ENCODE measurements around the gene GPR142. TPM values are rescaled to one million over a fixed set of nuclear protein-coding genes. Genes with fewer than 3 reads are reported as not detected.

GPR142 gene
- total RNA-seq (2022; extraction: Qiagen RNA extraction), result not detected in 5 replicates

GRCh38 chr17:74367206-74367605 is at the start of gene GPR142:
Gene GPR142 (plus strand): TSS chr17:74367506. CDS start chr17:74369541, 2,035 bp downstream.

GRCh38 chr17:74325743-74326379 is 41.4 kb upstream of the GPR142 start, which contains the start of gene KIF19:
Gene KIF19 (plus strand): TSS chr17:74326226. CDS start chr17:74326350, 124 bp downstream.

GRCh38 chr17:74361230-74362068 is 5.9 kb upstream of the GPR142 start, which contains the start of gene BTBD17:
Gene BTBD17 (minus strand): TSS chr17:74361868. CDS start chr17:74361819, 49 bp downstream.

Other genes starting within 250 kb of the GPR142 start
- 2,564 to 3,876 TPM (median 2,613 TPM) in 5 replicates for gene RPL38, start 163.8 kb upstream of the GPR142 start, total RNA-seq (2022; extraction: Qiagen RNA extraction)
- 1.6 to 2.1 TPM (median 1.7 TPM) in 5 replicates for gene TTYH2, start 153.9 kb upstream of the GPR142 start, total RNA-seq (2022; extraction: Qiagen RNA extraction)
- not detected in 5 replicates for gene DNAI2, start 93.3 kb upstream of the GPR142 start, total RNA-seq (2022; extraction: Qiagen RNA extraction)
- gene KIF19, start 41.3 kb upstream of the GPR142 start, total RNA-seq (2022; extraction: Qiagen RNA extraction), result 0.05 to 0.08 TPM (median 0.06 TPM) in 5 replicates
- gene BTBD17, start 5.6 kb upstream of the GPR142 start, total RNA-seq (2022; extraction: Qiagen RNA extraction), result not detected in 5 replicates
- 42.9 to 60.3 TPM (median 53.6 TPM) in 5 replicates for gene GPRC5C, start 64.6 kb downstream of the GPR142 start, total RNA-seq (2022; extraction: Qiagen RNA extraction)
- gene CD300A, start 99.1 kb downstream of the GPR142 start, total RNA-seq (2022; extraction: Qiagen RNA extraction), result 0.05 TPM in 1 of 5 replicates, not detected in the others
- gene CD300LB, start 164.0 kb downstream of the GPR142 start, total RNA-seq (2022; extraction: Qiagen RNA extraction), result 0.03 to 0.09 TPM (median 0.07 TPM) in 5 replicates
- gene CD300C, start 178.6 kb downstream of the GPR142 start, total RNA-seq (2022; extraction: Qiagen RNA extraction), result 0.47 to 0.72 TPM (median 0.56 TPM) in 5 replicates
- gene CD300H, start 200.0 kb downstream of the GPR142 start, total RNA-seq (2022; extraction: Qiagen RNA extraction), result 0.17 to 0.70 TPM (median 0.35 TPM) in 5 replicates
- gene CD300LD, start 224.8 kb downstream of the GPR142 start, total RNA-seq (2022; extraction: Qiagen RNA extraction), result not detected in 5 replicates

Data from A549 treated with dexamethasone at 1 μM for 4 hours (cell line).